GM23338 (cell line): ENCODE data around the gene RAPGEF4. TPM values are rescaled to one million over a fixed set of nuclear protein-coding genes. Genes with fewer than 3 reads are reported as not detected.
"Not testable (repeated sequence)": the region's sequence is repeated elsewhere in the genome, so short reads cannot be mapped to it uniquely, and the experiment has no call there.

Experiments used
- ATAC-seq: fragments of 200-7000 bp; cut with Tn5 transposase; 3 replicates; pipeline ENCODE4 v1.9.1; 2020
- DNase-seq: peaks from one replicate; pipeline ENCODE4 v3.0.0-alpha.2; 2015; ENCODE audit warnings: low spot score
- H2AFZ ChIP-seq: fragments of 200-600 bp; sonication (generic); 2 replicates; pipeline ENCODE4 v1.8.0; 2016; ENCODE audit warnings: antibody characterized with exemption, mild to moderate bottlenecking, moderate library complexity
- H3F3A ChIP-seq: fragments of 200-600 bp; sonication (generic); replicated peaks from 2 replicates; pipeline ENCODE4 v1.8.0; 2017; ENCODE audit warnings: antibody characterized with exemption, mixed run types, low read depth
- H3K27ac ChIP-seq: fragments of 200-600 bp; sonication (generic); 2 replicates; pipeline ENCODE4 v1.6.1; 2016; ENCODE audit warnings: low read depth
- H3K27me3 ChIP-seq: fragments of 200-600 bp; sonication (generic); 2 replicates; pipeline ENCODE4 v1.8.0; 2016; ENCODE audit warnings: mild to moderate bottlenecking, mixed run types, moderate library complexity; ENCODE audit not compliant: insufficient read depth
- H3K36me3 ChIP-seq: fragments of 200-600 bp; sonication (generic); 2 replicates; pipeline ENCODE4 v1.8.0; 2016; ENCODE audit warnings: mild to moderate bottlenecking; ENCODE audit not compliant: insufficient read depth
- H3K4me1 ChIP-seq: fragments of 200-600 bp; sonication (generic); 2 replicates; pipeline ENCODE4 v1.8.0; 2016; ENCODE audit warnings: mild to moderate bottlenecking, moderate library complexity; ENCODE audit not compliant: insufficient read depth
- H3K4me2 ChIP-seq: fragments of 200-600 bp; sonication (generic); 2 replicates; pipeline ENCODE4 v1.7.1; 2017; ENCODE audit warnings: mixed run types
- H3K4me3 ChIP-seq: fragments of 200-600 bp; sonication (generic); 2 replicates; pipeline ENCODE4 v1.6.1; 2016; ENCODE audit warnings: mixed run types
- H3K79me2 ChIP-seq: fragments of 200-600 bp; sonication (generic); replicated peaks from 2 replicates; pipeline ENCODE4 v1.8.0; 2017; ENCODE audit warnings: mild to moderate bottlenecking; ENCODE audit not compliant: insufficient read depth
- H3K9me2 ChIP-seq: fragments of 200-600 bp; sonication (generic); 2 replicates; pipeline ENCODE4 v1.8.0; 2017; ENCODE audit not compliant: insufficient read depth
- H4K20me1 ChIP-seq: fragments of 200-600 bp; sonication (generic); replicated peaks from 2 replicates; pipeline ENCODE4 v1.8.0; 2017; ENCODE audit warnings: mild to moderate bottlenecking; ENCODE audit not compliant: insufficient read depth
- H3K27ac Mint-ChIP-seq: 2 replicates; pipeline ENCODE4 v1.8.0; 2020; ENCODE audit warnings: inconsistent platforms, mild to moderate bottlenecking, moderate library complexity, mixed read lengths
- H3K27me3 Mint-ChIP-seq: 3 replicates; pipeline ENCODE4 v1.8.0; 2022; ENCODE audit warnings: low read depth, mild to moderate bottlenecking, moderate library complexity, mixed read lengths, inconsistent platforms; ENCODE audit not compliant: insufficient read depth, poor library complexity
- H3K36me3 Mint-ChIP-seq: 3 replicates; pipeline ENCODE4 v1.8.0; 2021; ENCODE audit warnings: low read depth, mild to moderate bottlenecking, inconsistent platforms, moderate library complexity, mixed read lengths
- H3K4me1 Mint-ChIP-seq: 3 replicates; pipeline ENCODE4 v1.8.0; 2020; ENCODE audit warnings: mild to moderate bottlenecking, inconsistent platforms, mixed read lengths
- H3K4me3 Mint-ChIP-seq: 3 replicates; pipeline ENCODE4 v1.8.0; 2021; ENCODE audit warnings: moderate library complexity, mild to moderate bottlenecking, inconsistent platforms, mixed read lengths
- H3K9me3 Mint-ChIP-seq: 3 replicates; pipeline ENCODE4 v1.8.0; 2020; ENCODE audit warnings: moderate library complexity, mild to moderate bottlenecking, inconsistent platforms, mixed read lengths
- EZH2 ChIP-seq: fragments of 200-600 bp; sonication (generic); IDR thresholded peaks from one replicate; pipeline ENCODE4 v1.8.0; 2017; ENCODE audit warnings: antibody characterized with exemption, mild to moderate bottlenecking, low read depth; ENCODE audit not compliant: unreplicated experiment
- EZH2phosphoT487 ChIP-seq: fragments of 200-600 bp; sonication (generic); IDR thresholded peaks from one replicate; pipeline ENCODE4 v1.8.1; 2018; ENCODE audit warnings: antibody characterized with exemption; ENCODE audit not compliant: unreplicated experiment
- JUNB ChIP-seq: IDR thresholded peaks from one replicate; pipeline ENCODE4 v1.6.1; 2016; ENCODE audit warnings: antibody characterized with exemption; ENCODE audit not compliant: unreplicated experiment
- NANOG ChIP-seq: IDR thresholded peaks from 2 replicates; pipeline ENCODE4 v1.6.1; 2016; ENCODE audit warnings: antibody characterized with exemption, borderline replicate concordance
- POLR2AphosphoS5 ChIP-seq: IDR thresholded peaks from 2 replicates; pipeline ENCODE4 v1.6.1; 2016; ENCODE audit warnings: antibody characterized with exemption, low read depth
- STAT1 ChIP-seq: IDR thresholded peaks from one replicate; pipeline ENCODE4 v1.6.1; 2016; ENCODE audit warnings: antibody characterized with exemption; ENCODE audit not compliant: unreplicated experiment
- ZNF114 ChIP-seq: fragments of 250-450 bp; sonication (Bioruptor Pico); IDR thresholded peaks from 2 replicates; pipeline ENCODE4 v1.5.0; 2020; ENCODE audit warnings: mild to moderate bottlenecking, moderate library complexity
- ZNF331 ChIP-seq: fragments of 250-450 bp; sonication (Bioruptor Pico); IDR thresholded peaks from 2 replicates; pipeline ENCODE4 v1.5.0; 2020; ENCODE audit warnings: low read depth, mild to moderate bottlenecking, moderate library complexity
- polyA plus RNA-seq: library from polyadenylated mRNA; unstranded; fragments of >200 nt; fragmentation: Nextera tagmentation; extraction: Ambion mirVana; gene quantifications from 2 replicates; pipeline ENCODE4 v1.2.1, GENCODE V29; 2016
- total RNA-seq: library from RNA; depleted of rRNA; stranded (reverse); fragments of >200 nt; shearing (Covaris generic); gene quantifications from 2 replicates; pipeline ENCODE4 v1.2.3, GENCODE V29; 2014
- TF ChIP-seq, protein P1 (sequence below), 2 experiments: fragments of 200-600 bp in 1 of 2; sonication (generic) in 1 of 2; conservative IDR thresholded peaks; 2 replicates each; pipeline versions ENCODE4 v1.5.1 to v1.6.1; 2016 to 2017; ENCODE audit warnings: antibody characterized with exemption in 2 of 2, low read depth in 2 of 2, mild to moderate bottlenecking in 2 of 2, moderate library complexity in 1 of 2
- TF ChIP-seq, protein P2 (sequence below): IDR thresholded peaks from one replicate; pipeline ENCODE4 v1.6.1; 2018; ENCODE audit warnings: antibody characterized with exemption; ENCODE audit not compliant: unreplicated experiment
- TF ChIP-seq, protein P3 (sequence below): fragments of 250-450 bp; sonication (Bioruptor Pico); IDR thresholded peaks from 2 replicates; pipeline ENCODE4 v1.5.0; 2020; ENCODE audit warnings: mild to moderate bottlenecking, moderate library complexity

The RAPGEF4 gene
- total and polyA plus RNA-seq, 2 experiments from 2014 or later, result 1.7 to 4.7 TPM

DNA sequence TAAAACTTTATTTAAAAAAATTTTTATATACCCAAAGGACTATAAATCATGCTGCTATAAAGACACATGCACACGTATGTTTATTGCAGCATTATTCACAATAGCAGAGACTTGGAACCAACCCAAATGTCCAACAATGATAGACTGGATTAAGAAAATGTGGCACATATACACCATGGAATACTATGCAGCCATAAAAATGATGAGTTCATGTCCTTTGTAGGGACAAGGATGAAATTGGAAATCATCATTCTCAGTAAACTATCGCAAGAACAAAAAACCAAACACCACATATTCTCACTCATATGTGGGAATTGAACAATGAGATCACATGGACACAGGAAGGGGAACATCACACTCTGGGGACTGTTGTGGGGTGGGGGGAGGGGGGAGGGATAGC is 358.0 kb downstream of the RAPGEF4 start:
- not testable (repeated sequence) for H3K4me1 ChIP-seq, H3K36me3 Mint-ChIP-seq, H3K4me3 Mint-ChIP-seq, H2AFZ ChIP-seq, H3K27ac Mint-ChIP-seq, H3K4me2 ChIP-seq, ATAC-seq, H3K9me3 Mint-ChIP-seq, H3K27me3 Mint-ChIP-seq, H3K4me3 ChIP-seq, DNase-seq, H3K36me3 ChIP-seq, H3K9me2 ChIP-seq, H3K27ac ChIP-seq, H3K79me2 ChIP-seq, H3K27me3 ChIP-seq, H4K20me1 ChIP-seq, H3F3A ChIP-seq
- peaks cover 12% of the 10 kb centered on the region for H3K4me1 Mint-ChIP-seq

DNA sequence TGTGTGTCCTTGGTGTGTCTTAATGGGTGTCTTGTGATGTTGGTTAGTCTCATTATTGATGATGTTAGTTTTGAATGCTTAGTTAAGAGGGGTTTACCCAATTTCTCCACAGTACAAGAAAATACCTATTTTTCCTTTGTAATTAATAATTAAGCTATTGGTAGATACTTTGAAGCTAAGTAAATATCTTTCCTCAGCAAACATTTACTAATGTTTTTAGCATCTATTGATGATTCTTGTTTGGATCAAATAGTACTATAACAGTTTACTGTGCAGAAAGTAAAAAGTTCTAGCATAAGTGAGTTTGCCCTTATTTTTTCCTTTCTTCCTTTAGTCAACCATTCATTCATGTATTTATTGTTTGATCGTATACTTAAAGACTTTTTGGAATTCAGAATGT is 359.1 kb downstream of the RAPGEF4 start:
- DNase-seq (no peak), ATAC-seq (no peak)
- no peaks in the 10 kb centered on the region for H3K9me2 ChIP-seq
- H3K9me3 Mint-ChIP-seq, result no peaks in the 10 kb centered on the region; the same call in 2 of the 3 replicates
- H2AFZ ChIP-seq, result no peak overlapping the region
- TF ChIP-seq ZNF331 (CRISPR knock-in tag), result no peak
- no peak for TF ChIP-seq EZH2
- no peak for TF ChIP-seq JUNB
- no peak for TF ChIP-seq EZH2phosphoT487
- TF ChIP-seq ZNF114 (CRISPR knock-in tag), result no peak
- TF ChIP-seq STAT1, result no peak
- TF ChIP-seq POLR2AphosphoS5, result no peak
- TF ChIP-seq, protein P1, sequence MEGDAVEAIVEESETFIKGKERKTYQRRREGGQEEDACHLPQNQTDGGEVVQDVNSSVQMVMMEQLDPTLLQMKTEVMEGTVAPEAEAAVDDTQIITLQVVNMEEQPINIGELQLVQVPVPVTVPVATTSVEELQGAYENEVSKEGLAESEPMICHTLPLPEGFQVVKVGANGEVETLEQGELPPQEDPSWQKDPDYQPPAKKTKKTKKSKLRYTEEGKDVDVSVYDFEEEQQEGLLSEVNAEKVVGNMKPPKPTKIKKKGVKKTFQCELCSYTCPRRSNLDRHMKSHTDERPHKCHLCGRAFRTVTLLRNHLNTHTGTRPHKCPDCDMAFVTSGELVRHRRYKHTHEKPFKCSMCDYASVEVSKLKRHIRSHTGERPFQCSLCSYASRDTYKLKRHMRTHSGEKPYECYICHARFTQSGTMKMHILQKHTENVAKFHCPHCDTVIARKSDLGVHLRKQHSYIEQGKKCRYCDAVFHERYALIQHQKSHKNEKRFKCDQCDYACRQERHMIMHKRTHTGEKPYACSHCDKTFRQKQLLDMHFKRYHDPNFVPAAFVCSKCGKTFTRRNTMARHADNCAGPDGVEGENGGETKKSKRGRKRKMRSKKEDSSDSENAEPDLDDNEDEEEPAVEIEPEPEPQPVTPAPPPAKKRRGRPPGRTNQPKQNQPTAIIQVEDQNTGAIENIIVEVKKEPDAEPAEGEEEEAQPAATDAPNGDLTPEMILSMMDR (conservative IDR thresholded peaks at IDR 0.05; ENCODE audit: low read depth in 2 of 2), result no peak
- TF ChIP-seq NANOG, result no peak
- TF ChIP-seq, protein P2, sequence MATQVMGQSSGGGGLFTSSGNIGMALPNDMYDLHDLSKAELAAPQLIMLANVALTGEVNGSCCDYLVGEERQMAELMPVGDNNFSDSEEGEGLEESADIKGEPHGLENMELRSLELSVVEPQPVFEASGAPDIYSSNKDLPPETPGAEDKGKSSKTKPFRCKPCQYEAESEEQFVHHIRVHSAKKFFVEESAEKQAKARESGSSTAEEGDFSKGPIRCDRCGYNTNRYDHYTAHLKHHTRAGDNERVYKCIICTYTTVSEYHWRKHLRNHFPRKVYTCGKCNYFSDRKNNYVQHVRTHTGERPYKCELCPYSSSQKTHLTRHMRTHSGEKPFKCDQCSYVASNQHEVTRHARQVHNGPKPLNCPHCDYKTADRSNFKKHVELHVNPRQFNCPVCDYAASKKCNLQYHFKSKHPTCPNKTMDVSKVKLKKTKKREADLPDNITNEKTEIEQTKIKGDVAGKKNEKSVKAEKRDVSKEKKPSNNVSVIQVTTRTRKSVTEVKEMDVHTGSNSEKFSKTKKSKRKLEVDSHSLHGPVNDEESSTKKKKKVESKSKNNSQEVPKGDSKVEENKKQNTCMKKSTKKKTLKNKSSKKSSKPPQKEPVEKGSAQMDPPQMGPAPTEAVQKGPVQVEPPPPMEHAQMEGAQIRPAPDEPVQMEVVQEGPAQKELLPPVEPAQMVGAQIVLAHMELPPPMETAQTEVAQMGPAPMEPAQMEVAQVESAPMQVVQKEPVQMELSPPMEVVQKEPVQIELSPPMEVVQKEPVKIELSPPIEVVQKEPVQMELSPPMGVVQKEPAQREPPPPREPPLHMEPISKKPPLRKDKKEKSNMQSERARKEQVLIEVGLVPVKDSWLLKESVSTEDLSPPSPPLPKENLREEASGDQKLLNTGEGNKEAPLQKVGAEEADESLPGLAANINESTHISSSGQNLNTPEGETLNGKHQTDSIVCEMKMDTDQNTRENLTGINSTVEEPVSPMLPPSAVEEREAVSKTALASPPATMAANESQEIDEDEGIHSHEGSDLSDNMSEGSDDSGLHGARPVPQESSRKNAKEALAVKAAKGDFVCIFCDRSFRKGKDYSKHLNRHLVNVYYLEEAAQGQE, result no peak
- TF ChIP-seq, protein P3, sequence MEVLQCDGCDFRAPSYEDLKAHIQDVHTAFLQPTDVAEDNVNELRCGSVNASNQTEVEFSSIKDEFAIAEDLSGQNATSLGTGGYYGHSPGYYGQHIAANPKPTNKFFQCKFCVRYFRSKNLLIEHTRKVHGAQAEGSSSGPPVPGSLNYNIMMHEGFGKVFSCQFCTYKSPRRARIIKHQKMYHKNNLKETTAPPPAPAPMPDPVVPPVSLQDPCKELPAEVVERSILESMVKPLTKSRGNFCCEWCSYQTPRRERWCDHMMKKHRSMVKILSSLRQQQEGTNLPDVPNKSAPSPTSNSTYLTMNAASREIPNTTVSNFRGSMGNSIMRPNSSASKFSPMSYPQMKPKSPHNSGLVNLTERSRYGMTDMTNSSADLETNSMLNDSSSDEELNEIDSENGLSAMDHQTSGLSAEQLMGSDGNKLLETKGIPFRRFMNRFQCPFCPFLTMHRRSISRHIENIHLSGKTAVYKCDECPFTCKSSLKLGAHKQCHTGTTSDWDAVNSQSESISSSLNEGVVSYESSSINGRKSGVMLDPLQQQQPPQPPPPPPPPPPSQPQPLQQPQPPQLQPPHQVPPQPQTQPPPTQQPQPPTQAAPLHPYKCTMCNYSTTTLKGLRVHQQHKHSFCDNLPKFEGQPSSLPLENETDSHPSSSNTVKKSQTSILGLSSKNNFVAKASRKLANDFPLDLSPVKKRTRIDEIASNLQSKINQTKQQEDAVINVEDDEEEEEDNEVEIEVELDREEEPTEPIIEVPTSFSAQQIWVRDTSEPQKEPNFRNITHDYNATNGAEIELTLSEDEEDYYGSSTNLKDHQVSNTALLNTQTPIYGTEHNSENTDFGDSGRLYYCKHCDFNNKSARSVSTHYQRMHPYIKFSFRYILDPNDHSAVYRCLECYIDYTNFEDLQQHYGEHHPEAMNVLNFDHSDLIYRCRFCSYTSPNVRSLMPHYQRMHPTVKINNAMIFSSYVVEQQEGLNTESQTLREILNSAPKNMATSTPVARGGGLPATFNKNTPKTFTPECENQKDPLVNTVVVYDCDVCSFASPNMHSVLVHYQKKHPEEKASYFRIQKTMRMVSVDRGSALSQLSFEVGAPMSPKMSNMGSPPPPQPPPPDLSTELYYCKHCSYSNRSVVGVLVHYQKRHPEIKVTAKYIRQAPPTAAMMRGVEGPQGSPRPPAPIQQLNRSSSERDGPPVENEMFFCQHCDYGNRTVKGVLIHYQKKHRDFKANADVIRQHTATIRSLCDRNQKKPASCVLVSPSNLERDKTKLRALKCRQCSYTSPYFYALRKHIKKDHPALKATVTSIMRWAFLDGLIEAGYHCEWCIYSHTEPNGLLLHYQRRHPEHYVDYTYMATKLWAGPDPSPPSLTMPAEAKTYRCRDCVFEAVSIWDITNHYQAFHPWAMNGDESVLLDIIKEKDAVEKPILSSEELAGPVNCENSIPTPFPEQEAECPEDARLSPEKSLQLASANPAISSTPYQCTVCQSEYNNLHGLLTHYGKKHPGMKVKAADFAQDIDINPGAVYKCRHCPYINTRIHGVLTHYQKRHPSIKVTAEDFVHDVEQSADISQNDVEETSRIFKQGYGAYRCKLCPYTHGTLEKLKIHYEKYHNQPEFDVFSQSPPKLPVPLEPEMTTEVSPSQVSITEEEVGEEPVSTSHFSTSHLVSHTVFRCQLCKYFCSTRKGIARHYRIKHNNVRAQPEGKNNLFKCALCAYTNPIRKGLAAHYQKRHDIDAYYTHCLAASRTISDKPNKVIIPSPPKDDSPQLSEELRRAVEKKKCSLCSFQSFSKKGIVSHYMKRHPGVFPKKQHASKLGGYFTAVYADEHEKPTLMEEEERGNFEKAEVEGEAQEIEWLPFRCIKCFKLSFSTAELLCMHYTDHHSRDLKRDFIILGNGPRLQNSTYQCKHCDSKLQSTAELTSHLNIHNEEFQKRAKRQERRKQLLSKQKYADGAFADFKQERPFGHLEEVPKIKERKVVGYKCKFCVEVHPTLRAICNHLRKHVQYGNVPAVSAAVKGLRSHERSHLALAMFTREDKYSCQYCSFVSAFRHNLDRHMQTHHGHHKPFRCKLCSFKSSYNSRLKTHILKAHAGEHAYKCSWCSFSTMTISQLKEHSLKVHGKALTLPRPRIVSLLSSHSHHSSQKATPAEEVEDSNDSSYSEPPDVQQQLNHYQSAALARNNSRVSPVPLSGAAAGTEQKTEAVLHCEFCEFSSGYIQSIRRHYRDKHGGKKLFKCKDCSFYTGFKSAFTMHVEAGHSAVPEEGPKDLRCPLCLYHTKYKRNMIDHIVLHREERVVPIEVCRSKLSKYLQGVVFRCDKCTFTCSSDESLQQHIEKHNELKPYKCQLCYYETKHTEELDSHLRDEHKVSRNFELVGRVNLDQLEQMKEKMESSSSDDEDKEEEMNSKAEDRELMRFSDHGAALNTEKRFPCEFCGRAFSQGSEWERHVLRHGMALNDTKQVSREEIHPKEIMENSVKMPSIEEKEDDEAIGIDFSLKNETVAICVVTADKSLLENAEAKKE (CRISPR knock-in tag), result no peak
- no peak overlapping the region for H3K4me2 ChIP-seq
- H3K79me2 ChIP-seq, result no peaks in the 10 kb centered on the region
- H3K27me3 Mint-ChIP-seq, result no peaks in the 10 kb centered on the region
- H3K36me3 ChIP-seq, result no peaks in the 10 kb centered on the region
- H3K4me3 Mint-ChIP-seq, result no peak overlapping the region
- H4K20me1 ChIP-seq, result no peaks in the 10 kb centered on the region
- H3K27ac Mint-ChIP-seq, result no peak overlapping the region
- peaks cover 5% of the 10 kb centered on the region; the same call in 1 of the 2 replicates for H3K4me1 ChIP-seq
- H3K4me1 Mint-ChIP-seq, result peaks cover 13% of the 10 kb centered on the region
- no peaks in the 10 kb centered on the region for H3F3A ChIP-seq
- H3K27ac ChIP-seq, result no peak overlapping the region
- H3K27me3 ChIP-seq, result no peaks in the 10 kb centered on the region
- H3K36me3 Mint-ChIP-seq, result no peaks in the 10 kb centered on the region
- H3K4me3 ChIP-seq, result no peak overlapping the region
